Neuronal stem cell (in vitro differentiated cells): ENCODE results near the gene UGP2.

Source experiments
- DNase-seq: peaks from one replicate; pipeline ENCODE4 v3.0.0-alpha.2; 2013; ENCODE audit warnings: low spot score
- H2AFZ ChIP-seq: one replicate; pipeline ENCODE4 v1.6.1; 2013; ENCODE audit warnings: mild to moderate bottlenecking, low read length, inconsistent platforms
- H2AK5ac ChIP-seq: 2 replicates; pipeline ENCODE4 v1.6.1; 2013; ENCODE audit warnings: low read depth, mild to moderate bottlenecking, inconsistent platforms, low read length, moderate library complexity, mixed read lengths
- H2BK120ac ChIP-seq: 2 replicates; pipeline ENCODE4 v1.6.1; 2013; ENCODE audit warnings: low read depth, mild to moderate bottlenecking, inconsistent platforms, low read length, moderate library complexity, mixed read lengths
- H2BK12ac ChIP-seq: one replicate; pipeline ENCODE4 v1.6.1; 2013; ENCODE audit warnings: low read length, inconsistent platforms
- H2BK15ac ChIP-seq: 2 replicates; pipeline ENCODE4 v1.6.1; 2013; ENCODE audit warnings: mild to moderate bottlenecking, low read length, inconsistent platforms, mixed read lengths
- H2BK5ac ChIP-seq: one replicate; pipeline ENCODE4 v1.6.1; 2013; ENCODE audit warnings: inconsistent platforms, mild to moderate bottlenecking, low read length, moderate library complexity
- H3K14ac ChIP-seq: one replicate; pipeline ENCODE4 v1.6.1; 2013; ENCODE audit warnings: low read length, inconsistent platforms
- H3K18ac ChIP-seq: 2 replicates; pipeline ENCODE4 v1.6.1; 2013; ENCODE audit warnings: low read length, inconsistent platforms
- H3K23ac ChIP-seq: 2 replicates; pipeline ENCODE4 v1.6.1; 2013; ENCODE audit warnings: low read depth, mild to moderate bottlenecking, mixed read lengths, low read length, inconsistent platforms; ENCODE audit not compliant: poor library complexity
- H3K27ac ChIP-seq: replicated peaks from 3 replicates; pipeline ENCODE4 v1.5.1; 2013; ENCODE audit warnings: low read length, inconsistent platforms
- H3K27me3 ChIP-seq, 3 experiments: 2 replicates each; pipeline ENCODE4 v1.6.1; 2013; ENCODE audit warnings: low read length in 3 of 3, mild to moderate bottlenecking in 2 of 3, inconsistent platforms in 1 of 3, low read depth in 1 of 3, mixed read lengths in 1 of 3, moderate library complexity in 1 of 3; ENCODE audit not compliant: control insufficient read depth in 3 of 3, insufficient read depth in 3 of 3
- H3K36me3 ChIP-seq, 2 donors: replicated peaks in 1 of 2; 2 replicates each; pipeline ENCODE4 v1.6.1; 2013; ENCODE audit warnings: low read length in 2 of 2; ENCODE audit not compliant: control insufficient read depth in 2 of 2, insufficient read depth in 2 of 2
- H3K4ac ChIP-seq: 2 replicates; pipeline ENCODE4 v1.6.1; 2013; ENCODE audit warnings: inconsistent platforms, mild to moderate bottlenecking, low read length, moderate library complexity
- H3K4me1 ChIP-seq, 2 donors: 1 replicate in 1 of 2; 2 replicates in 1 of 2; pipeline ENCODE4 v1.6.1; 2013; ENCODE audit warnings: low read length in 2 of 2, low read depth in 1 of 2; ENCODE audit not compliant: control insufficient read depth in 2 of 2, insufficient read depth in 1 of 2
- H3K4me2 ChIP-seq: one replicate; pipeline ENCODE4 v1.6.1; 2013; ENCODE audit warnings: mild to moderate bottlenecking, low read length, inconsistent platforms; ENCODE audit not compliant: insufficient read depth, poor library complexity, severe bottlenecking
- H3K4me3 ChIP-seq, 2 donors: 2 replicates each; pipeline ENCODE4 v1.5.1; 2013; ENCODE audit warnings: low read length in 2 of 2, mild to moderate bottlenecking in 2 of 2, inconsistent platforms in 1 of 2, moderate library complexity in 1 of 2
- H3K79me1 ChIP-seq: one replicate; pipeline ENCODE4 v1.6.1; 2013; ENCODE audit warnings: low read depth, mild to moderate bottlenecking, inconsistent platforms, low read length, moderate library complexity
- H3K9ac ChIP-seq: one replicate; pipeline ENCODE4 v1.6.1; 2013; ENCODE audit warnings: mild to moderate bottlenecking, low read depth, low read length, inconsistent platforms; ENCODE audit not compliant: poor library complexity
- H3K9me3 ChIP-seq, 2 donors: replicated peaks in 1 of 2; 2 replicates each; pipeline versions ENCODE3 to v1.6.1; 2013; ENCODE audit warnings: low read length in 2 of 2, mild to moderate bottlenecking in 2 of 2, inconsistent platforms in 1 of 2, low read depth in 1 of 2, mixed read lengths in 1 of 2, moderate library complexity in 1 of 2; ENCODE audit not compliant: control insufficient read depth in 2 of 2, insufficient read depth in 1 of 2
- H4K8ac ChIP-seq: one replicate; pipeline ENCODE4 v1.6.1; 2013; ENCODE audit warnings: low read depth, mild to moderate bottlenecking, inconsistent platforms, low read length, moderate library complexity
- H4K91ac ChIP-seq: one replicate; pipeline ENCODE4 v1.6.1; 2013; ENCODE audit warnings: low read length, low read depth, mild to moderate bottlenecking, inconsistent platforms; ENCODE audit not compliant: poor library complexity
- WGBS, 2 donors: extraction: QIAGEN DNeasy Blood & Tissue Kit; methylation state at CpG; one replicate each; pipeline ENCODE4 v1.1.7; 2013; ENCODE audit warnings: missing lambda C conversion rate in 2 of 2, mixed read lengths in 1 of 2; ENCODE audit not compliant: insufficient read length in 2 of 2, insufficient replicate concordance in 1 of 2; ENCODE audit errors: extremely low coverage in 2 of 2; 5-methylcytosine and 5-hydroxymethylcytosine counted together

UGP2 gene

GRCh38 chr2:63842149-63843061, 709 bp downstream of the UGP2 start:
- Histone ChIP-seq H3K27ac (peak overlapping the region; percentile 98), H2BK12ac (no peak overlapping the region), H3K23ac (no peak overlapping the region), H2AFZ (peak overlapping the region; percentile 97), H2BK120ac (no peak overlapping the region), H3K4ac (no peak overlapping the region), H3K14ac (no peak overlapping the region), H3K4me3 (peak overlapping the region; percentile 75 to 94), H4K8ac (no peak overlapping the region), H3K27me3 (no peaks in the 10 kb centered on the region), H2AK5ac (no peak overlapping the region), H3K4me2 (peak overlapping the region; percentile 84), H3K9me3 (peaks cover 0 to 3% of the 10 kb centered on the region in 2 donors), H3K36me3 (no peaks in the 10 kb centered on the region), H3K9ac (peak overlapping the region; percentile 75), H3K18ac (no peak overlapping the region), H4K91ac (no peak overlapping the region), H3K79me1 (peaks cover 2% of the 10 kb centered on the region), H2BK5ac (no peak overlapping the region), H2BK15ac (no peak overlapping the region), H3K4me1 (peaks cover 2 to 5% of the 10 kb centered on the region in 2 donors)
- no peak for DNase-seq
- no CpG with 5 or more reads among the region's 24 CpGs for WGBS, 2 donors

GRCh38 chr2:63843093-63843492, 1.4 kb downstream of the UGP2 start:
- peaks cover 2 to 5% of the 10 kb centered on the region in 2 donors for H3K4me1 ChIP-seq

GRCh38 chr2:63843791-63844190, 2.1 kb downstream of the UGP2 start:
- no peak overlapping the region for H3K4ac ChIP-seq
- no peak overlapping the region for H3K9ac ChIP-seq
- no peaks in the 10 kb centered on the region for H3K36me3 ChIP-seq
- no peak overlapping the region for H2AK5ac ChIP-seq
- H2BK120ac ChIP-seq, result no peak overlapping the region
- H3K4me1 ChIP-seq, result peaks cover 2 to 7% of the 10 kb centered on the region in 2 donors
- H3K79me1 ChIP-seq, result peaks cover 2% of the 10 kb centered on the region
- no peaks in the 10 kb centered on the region for H3K27me3 ChIP-seq
- no peak for DNase-seq
- no peak overlapping the region for H3K4me3 ChIP-seq
- no peak overlapping the region for H3K23ac ChIP-seq
- no peak overlapping the region for H2BK5ac ChIP-seq
- H4K8ac ChIP-seq, result no peak overlapping the region
- no peak overlapping the region for H2BK12ac ChIP-seq
- H2BK15ac ChIP-seq, result no peak overlapping the region
- no peak overlapping the region for H4K91ac ChIP-seq
- no CpG with 5 or more reads among the region's 2 CpGs for WGBS, 2 donors
- H3K14ac ChIP-seq, result no peak overlapping the region
- peaks cover 0 to 9% of the 10 kb centered on the region in 2 donors for H3K9me3 ChIP-seq
- no peak overlapping the region for H3K27ac ChIP-seq
- H3K4me2 ChIP-seq, result no peak overlapping the region
- H3K18ac ChIP-seq, result no peak overlapping the region
- no peak overlapping the region for H2AFZ ChIP-seq

More at GRCh38 chr2:63843093-63843492, 1.4 kb downstream of the UGP2 start:
- H3K27me3 ChIP-seq, result no peaks in the 10 kb centered on the region
- no peak for DNase-seq
- no CpG with 5 or more reads among the region's 8 CpGs for WGBS, 2 donors
- peak overlapping the region; percentile 97 for H2AFZ ChIP-seq
- no peak overlapping the region for H3K18ac ChIP-seq
- H3K4ac ChIP-seq, result no peak overlapping the region
- H3K9ac ChIP-seq, result no peak overlapping the region
- H2BK5ac ChIP-seq, result no peak overlapping the region
- no peak overlapping the region for H2BK12ac ChIP-seq
- H3K4me2 ChIP-seq, result peak overlapping the region; percentile 41
- H2AK5ac ChIP-seq, result no peak overlapping the region
- H3K79me1 ChIP-seq, result peaks cover 2% of the 10 kb centered on the region
- no peak overlapping the region for H2BK15ac ChIP-seq
- H3K14ac ChIP-seq, result no peak overlapping the region
- no peak overlapping the region for H3K27ac ChIP-seq
- H3K36me3 ChIP-seq, result no peaks in the 10 kb centered on the region
- no peak overlapping the region for H2BK120ac ChIP-seq
- no peak overlapping the region for H3K23ac ChIP-seq
- no peak overlapping the region for H4K91ac ChIP-seq
- H3K4me3 ChIP-seq, result peak overlapping the region; percentile 67 to 75
- H3K9me3 ChIP-seq, result peaks cover 0 to 9% of the 10 kb centered on the region in 2 donors
- no peak overlapping the region for H4K8ac ChIP-seq

- Histone ChIP-seq H3K27ac (no peak overlapping the region), H2BK15ac (no peak overlapping the region), H3K9ac (no peak overlapping the region), H3K79me1 (peaks cover 2% of the 10 kb centered on the region), H3K4me3 (no peak overlapping the region), H4K91ac (no peak overlapping the region), H3K18ac (no peak overlapping the region), H2AK5ac (no peak overlapping the region), H3K4me2 (no peak overlapping the region), H3K36me3 (no peaks in the 10 kb centered on the region), H3K27me3 (no peaks in the 10 kb centered on the region), H4K8ac (no peak overlapping the region), H2BK12ac (no peak overlapping the region), H3K9me3 (peaks cover 0 to 9% of the 10 kb centered on the region in 2 donors), H3K4me1 (peaks cover 2 to 15% of the 10 kb centered on the region in 2 donors), H3K4ac (no peak overlapping the region), H3K23ac (no peak overlapping the region), H3K14ac (no peak overlapping the region), H2BK5ac (no peak overlapping the region), H2BK120ac (no peak overlapping the region), H2AFZ (no peak overlapping the region)
- DNase-seq, result no peak
- WGBS, 2 donors, result no CpG with 5 or more reads among the region's 3 CpGs
Observed at GRCh38 chr2:63844616-63845015, 2.9 kb downstream of the UGP2 start.
